ENCODE data around the gene LCE5A.
"Not testable (repeated sequence)": the region's sequence is repeated elsewhere in the genome, so short reads cannot be mapped to it uniquely, and the experiment has no call there.

LCE5A gene, protein sequence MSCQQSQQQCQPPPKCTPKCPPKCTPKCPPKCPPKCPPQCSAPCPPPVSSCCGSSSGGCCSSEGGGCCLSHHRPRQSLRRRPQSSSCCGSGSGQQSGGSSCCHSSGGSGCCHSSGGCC

DNA sequence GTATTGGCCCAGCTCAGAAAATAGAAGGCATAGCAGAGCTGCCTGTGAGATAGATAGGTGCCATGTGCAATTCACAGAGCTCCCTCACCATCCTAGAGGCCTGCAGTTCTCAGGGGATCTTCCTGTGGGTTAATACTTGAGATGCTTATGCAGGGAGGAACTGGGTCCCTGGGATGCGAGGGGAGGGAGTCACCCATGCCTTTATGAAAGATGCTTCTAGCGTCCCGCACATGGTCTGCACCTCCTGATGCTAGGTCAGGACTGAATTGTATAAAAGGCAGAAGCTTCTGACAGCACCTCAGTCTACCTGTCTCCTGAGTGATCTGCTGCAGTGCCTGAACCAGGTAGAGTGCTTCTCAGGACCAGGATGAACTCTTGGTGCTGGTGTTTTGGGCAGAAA lies at the start of gene LCE5A:
LCE5A (plus strand) TSS at position 301 of the 400 bp plus-strand sequence. CDS start 732 bp downstream, outside the sequence.
- no peak for DNase-seq (ENCODE audit: low read depth, low spot score)

DNA sequence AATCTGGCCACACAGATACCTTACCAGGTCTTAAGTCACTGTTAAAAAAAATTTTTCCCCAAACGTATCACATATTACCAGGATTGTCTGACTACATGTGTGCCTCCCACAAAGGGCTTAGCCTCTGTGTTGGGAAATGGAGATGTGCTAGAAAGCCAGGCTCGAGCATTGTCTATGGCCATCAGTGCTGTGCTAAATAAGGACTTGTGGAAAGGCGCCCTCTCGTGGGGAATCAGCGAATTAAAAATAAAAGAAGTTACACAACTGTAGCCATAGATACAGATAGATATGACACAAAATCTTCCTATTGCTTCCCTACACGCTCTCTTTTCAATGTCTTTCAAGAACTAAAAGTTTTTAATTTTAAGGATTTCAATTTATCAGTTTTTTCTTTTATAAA lies 49.1 kb upstream of the LCE5A start:
- DNase-seq (ENCODE audit: low read depth, low spot score), result no peak

DNA sequence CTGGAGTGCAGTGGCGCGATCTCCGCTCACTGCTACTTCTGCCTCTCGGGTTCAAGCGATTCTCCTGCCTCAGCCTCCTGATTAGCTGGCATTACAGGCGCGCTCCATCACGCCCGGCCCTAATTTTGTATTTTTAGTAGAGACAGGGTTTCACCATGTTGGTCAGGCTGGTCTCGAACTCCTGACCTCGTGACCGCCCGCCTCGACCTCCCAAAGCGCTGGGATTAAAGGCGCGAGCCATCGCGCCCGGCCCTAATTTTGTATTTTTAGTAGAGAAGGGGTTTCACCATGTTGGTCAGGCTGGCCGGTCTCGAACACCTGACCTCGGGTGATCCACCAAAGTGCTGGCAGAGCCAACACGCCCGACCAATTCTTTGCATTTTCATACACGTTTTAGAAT lies 48.0 kb upstream of the LCE5A start:
- no peak for DNase-seq (ENCODE audit: low read depth, low spot score)

DNA sequence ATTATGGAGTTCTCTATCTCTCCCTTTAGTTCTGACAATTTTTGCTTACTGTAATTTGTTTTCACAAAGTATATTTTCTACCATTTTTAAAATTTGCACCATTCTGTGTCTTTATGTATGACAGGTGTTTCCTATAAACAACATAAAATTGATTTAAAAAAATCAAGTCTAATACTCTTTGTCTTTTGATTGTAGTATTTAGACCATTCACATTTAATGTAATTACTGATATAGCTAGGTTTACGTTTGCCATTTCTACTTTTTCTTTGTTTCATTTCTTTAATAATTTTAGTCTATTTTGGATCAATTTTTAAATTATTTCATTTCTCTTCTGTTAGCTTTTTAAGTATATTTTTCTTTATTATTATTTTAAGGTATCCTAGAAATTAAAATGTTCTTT lies 44.4 kb upstream of the LCE5A start:
- DNase-seq (ENCODE audit: low read depth, low spot score), result no peak

DNA sequence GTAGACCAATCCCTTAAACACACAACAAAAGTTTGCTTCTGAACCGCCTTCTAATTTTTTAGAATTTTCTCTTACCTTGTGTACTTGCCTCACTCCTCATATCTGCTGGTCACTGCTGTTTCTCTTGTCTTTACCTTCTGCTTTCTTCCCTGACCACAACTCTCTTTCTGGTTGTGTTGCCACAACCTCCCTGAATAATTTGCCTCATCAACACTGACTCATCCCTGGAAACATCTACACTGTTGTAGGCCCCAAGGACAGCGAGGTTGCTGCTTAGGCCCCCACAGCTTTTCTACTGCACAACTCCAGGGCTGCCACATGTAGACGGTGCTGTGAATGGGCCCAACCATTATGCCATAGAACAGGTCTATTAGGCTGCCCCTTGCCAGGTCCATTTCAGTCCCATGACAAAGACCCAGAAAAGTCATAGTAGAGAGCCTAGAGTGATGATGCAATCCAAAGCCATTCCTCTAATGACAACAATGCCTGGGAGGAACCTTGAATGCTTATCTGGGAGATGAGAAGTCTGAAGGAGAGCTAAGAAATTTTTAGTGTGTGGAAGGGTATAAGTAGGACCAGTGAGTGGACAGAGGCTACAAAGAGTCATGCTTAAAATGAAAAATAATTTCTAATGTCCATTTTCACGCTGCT lies 36.6 kb upstream of the LCE5A start:
- no peak for DNase-seq (ENCODE audit: low read depth, low spot score)

DNA sequence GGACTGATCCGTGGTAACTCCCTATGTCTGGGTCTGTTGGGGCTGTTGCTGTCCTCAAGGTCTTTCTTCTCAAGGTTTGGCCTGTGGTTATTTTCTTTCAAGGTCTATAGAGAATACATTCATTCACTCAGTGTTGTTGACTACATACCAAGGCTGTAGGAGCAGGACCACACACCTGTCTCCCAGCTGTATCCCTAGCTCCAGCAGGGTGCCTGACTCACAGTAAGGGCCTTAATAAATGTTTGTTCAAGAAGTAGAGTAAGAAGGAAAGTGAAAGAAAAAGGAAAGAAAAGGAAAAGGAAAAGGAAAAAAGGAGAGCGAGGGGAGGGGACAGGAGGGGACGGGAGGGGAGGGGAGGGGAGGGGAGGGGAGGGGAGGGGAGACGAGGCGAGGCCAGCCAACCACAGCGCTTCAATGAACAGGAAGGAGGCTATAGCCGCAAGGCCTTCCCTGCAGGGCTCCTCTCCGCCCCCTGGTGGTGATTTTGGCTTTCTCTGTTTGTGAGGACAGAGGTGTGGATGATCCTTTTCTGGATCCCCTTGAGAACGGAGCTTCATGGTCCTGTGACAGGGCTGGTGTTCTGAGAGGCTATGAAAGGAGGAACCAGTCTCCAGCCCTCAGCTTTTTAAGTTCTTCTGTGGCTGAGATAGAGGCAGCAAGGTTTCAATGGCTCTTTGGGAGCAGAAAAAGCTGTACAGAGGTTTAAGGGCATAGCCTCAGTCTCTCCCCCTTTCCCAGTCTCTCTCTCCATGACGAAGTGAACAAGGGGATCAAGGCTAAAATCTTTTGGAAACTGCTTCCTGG lies 30.6 kb upstream of the LCE5A start:
- no peak for DNase-seq (ENCODE audit: low read depth, low spot score)

DNA sequence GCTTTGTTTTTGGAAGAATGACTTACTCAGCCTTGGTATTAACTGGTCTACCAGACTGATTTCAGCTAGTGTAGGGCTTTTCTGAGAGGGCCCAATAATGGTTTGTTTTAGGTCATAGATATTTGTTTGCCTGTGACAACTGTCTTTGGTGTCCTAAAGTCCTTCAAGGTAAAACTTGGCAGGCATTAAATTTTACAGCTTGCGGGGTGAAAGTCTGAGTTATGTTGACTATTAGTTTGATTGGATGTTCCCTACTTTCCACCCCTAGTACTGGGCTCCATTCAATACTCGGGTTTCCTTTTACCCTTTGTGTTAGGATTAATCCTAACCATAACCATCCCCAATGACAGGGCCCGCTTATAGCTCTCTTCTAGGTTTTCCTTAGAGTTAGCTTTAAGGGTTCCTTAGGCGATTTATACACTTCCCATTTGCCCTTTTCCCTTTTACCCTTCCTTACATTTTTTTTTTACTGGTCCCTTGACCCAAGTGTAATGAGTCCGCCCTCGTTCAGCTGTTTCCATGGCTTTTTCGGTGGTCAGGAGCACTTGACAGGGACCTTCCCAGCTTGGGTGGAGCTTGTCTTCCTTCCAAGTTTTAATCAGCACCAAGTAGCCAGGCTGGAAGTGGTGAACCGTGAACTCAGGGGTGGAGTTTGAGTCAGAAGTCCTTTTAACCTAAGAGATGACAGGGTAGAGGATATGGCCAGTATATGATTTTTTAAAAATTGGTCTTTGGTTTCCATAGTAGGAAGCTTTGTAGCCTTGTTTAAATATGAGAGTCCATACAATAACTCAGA lies 28.5 kb upstream of the LCE5A start:
- DNase-seq (ENCODE audit: low read depth, low spot score), result no peak

DNA sequence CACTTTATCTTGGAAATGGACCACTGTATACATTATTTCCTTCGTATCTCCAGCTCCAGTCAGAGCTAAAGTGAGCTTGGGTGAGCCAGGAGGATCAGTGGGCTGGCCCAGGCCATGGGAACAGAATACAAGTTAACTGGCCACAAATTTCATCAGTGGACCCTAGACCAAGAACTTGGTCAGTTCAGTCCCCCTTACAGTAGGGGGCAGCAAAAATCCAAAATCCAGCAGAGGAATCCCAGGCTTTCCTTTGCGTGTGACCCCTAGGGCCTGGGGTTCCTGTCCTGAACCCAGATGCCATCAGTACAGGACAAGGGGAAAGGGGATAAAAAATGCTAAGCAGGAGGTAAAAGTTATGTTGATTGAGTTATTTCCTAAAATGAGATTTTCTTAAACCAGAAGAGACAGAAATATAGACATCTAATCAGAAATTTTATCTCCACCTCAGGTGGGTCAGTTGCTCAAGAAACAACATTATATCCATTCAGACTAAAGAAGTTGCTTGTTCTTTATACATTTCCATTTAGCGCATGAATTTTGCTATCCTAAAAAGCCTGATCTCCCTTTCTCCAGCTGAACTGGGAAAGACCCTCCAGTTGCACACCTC lies 24.1 kb upstream of the LCE5A start:
- no peak for DNase-seq (ENCODE audit: low read depth, low spot score)

DNA sequence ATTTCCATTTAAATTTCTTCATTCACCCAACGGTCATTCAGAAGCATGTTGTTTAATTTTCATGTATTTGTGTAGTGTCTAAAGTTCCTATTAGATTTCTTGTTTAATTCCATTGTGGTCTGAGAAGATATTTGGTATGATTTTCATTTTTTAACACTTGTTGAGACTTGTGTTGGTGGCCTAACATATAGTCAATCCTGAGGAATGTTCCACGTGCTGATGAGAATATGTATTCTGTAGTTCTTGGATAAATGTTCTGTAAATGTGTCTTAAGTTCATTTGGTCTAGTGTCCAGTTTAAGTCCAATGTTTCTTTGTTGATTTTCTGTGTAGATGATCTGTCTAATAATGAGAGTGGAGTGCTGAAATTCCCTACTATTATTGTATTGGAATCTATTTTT lies 22.7 kb upstream of the LCE5A start:
- DNase-seq (ENCODE audit: low read depth, low spot score), result no peak

DNA sequence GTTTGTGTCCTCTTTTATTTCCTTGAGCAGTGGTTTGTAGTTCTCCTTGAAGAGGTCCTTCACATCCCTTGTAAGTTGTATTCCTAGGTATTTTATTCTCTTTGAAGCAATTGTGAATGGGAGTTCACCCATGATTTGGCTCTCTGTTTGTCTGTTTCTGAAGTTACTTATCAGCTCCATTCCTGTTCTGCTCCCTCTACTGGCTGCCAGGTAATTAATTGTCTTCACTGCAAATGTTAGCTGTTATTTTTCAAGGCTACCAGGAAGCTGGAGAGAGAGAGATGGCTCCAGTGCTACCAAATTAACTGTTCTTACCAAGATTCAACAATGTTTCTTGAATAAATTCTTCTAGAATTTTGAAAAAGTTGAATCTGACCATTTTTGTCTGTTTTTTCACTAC lies 19.1 kb upstream of the LCE5A start:
- not testable (repeated sequence) for DNase-seq (ENCODE audit: low read depth, low spot score)

DNA sequence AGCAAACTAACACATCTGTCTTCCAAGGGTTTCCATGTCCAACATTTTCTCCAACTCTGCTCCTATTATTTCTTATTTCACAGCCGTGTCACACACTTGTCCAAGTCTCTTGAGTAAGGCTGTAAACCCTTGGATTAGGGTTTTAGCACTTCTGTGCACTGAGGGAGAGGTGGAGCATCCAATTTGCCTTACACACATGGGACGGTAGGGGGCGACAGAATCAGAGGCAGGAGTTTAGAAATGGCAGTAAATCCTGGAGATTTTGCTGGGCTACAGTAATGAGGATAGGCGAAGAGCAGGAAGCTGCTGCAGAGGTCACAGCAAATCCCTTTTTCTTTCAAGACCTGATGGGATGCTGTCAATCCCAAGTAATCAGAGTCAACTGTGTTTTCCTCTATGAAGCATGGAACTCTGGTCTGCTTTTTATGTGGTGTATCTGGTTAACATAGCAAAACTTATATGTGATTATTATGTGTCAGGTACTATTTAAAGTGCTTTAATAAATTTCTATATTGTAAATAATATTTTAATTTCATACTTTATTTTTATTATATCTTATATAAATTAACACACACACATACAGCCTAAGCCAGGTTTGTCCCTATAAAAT lies 15.4 kb upstream of the LCE5A start:
- DNase-seq (ENCODE audit: low read depth, low spot score), result no peak

DNA sequence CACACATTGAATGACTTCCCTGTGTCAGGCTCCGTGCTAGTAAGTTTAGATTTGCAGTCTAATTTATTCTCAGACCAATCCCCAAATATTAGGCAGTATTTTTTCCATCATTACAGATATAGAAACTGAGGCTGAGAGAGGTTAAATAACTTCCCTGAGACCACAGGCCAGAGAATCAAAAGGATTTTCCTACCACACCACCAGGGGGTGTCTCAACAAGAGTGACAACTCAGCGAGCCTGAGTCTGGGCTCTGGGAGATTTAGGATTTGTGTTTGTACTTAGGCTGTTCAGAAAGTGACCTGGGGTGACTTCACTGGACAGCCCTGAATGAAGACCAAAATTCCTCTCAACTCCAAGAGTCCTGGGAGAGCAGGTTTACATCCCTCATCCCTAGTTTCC lies 13.3 kb upstream of the LCE5A start:
- no peak for DNase-seq (ENCODE audit: low read depth, low spot score)

DNA sequence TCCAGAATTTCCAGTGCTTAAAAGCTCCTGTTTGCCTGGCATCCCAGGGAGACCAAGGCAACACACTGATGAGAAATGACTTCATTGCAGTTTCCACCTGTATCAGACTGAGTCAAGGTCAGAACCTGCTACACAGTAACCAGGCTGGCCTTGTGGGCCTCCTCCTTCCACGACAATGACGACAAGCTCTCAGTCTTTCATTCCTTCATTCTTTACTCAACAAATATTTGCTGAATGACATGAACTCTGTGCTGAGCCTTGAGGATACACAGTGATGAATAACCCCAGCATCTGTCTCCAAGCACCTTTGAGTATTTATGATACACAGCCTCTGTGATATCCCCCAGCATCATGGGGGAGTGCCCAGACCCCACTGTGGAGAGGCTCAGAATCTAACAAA lies 8.9 kb upstream of the LCE5A start:
- no peak for DNase-seq (ENCODE audit: low read depth, low spot score)

DNA sequence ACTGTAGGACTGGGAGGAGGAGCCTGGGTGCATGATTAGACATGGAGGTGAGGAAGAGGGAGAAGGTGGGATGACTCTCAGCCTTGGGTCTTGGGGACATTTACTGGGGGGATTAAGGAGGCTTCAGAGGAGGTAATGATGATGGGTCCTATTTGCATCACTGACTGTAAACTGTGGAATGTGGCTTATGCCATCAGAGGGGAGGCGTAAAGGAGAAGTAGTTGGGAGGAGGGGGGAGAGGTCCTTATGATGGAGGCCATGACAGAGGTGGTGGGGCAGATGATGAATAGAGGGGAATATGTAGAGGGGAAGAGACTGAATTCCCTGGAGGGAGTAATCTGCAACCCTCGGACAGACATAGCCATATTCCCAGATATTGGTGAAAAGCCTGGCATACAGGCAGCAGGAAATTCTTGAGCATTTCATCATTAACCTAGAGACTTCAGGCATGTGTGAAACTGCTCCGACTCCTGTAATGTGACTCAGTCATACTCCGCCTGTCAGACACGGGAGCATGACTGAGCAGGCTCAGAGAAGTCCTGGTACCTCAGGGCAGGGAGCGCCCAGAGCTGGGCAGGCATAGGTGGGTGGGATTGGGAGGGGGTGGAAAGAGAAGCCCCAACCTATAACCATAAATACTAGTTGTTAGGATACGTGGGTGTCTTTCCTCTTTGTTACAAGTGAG lies 8.0 kb upstream of the LCE5A start:
- no peak for DNase-seq (ENCODE audit: low read depth, low spot score)

DNA sequence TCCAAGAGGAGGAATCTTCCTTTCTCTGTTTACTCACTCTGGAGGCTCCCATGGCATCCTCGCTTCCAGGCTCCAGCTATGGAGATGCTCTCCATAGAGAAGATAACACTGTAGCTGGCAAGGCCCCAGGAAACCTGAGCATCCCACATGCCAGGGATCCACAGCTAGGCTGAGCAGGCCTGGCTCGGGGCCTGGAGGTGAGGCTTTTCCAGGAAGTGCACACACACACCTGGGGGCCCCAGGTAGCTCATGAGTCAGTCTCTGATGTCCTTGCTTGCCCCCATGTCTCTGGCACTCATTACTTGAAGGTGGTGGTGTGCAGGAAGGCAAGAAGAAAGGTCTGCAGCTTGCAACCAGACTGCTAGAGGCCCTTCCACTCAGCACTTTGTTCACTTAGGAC lies 5.5 kb upstream of the LCE5A start:
- no peak for DNase-seq (ENCODE audit: low read depth, low spot score)

DNA sequence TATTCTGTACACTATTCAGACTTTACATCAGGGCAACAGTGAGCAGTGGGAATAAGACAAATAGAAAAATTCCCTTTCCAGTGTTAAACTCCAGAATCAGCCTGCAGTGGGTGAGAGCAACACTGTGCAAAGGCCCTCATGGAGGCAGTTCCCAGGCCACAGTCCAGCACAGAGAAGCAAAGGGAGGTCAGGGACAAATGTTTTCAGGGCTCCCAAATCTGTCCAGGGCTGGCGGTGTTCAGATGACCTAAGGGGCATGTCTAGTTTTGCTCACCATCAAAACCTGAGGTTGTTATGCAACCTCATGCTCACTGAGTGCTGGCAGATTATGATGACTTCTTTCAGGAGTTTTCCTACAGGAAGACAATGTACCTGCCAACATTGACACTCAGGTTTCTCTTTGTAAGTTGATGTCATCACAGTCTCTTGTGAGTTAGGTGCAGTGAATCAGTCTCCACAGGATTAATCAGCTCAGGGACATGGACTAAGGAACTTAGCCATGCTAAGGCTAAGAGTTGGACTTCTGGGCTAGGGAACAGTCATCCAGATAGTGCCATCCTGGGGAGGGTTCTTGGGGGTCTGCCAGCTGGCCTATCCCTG lies 3.6 kb upstream of the LCE5A start:
- DNase-seq (ENCODE audit: low read depth, low spot score), result no peak

DNA sequence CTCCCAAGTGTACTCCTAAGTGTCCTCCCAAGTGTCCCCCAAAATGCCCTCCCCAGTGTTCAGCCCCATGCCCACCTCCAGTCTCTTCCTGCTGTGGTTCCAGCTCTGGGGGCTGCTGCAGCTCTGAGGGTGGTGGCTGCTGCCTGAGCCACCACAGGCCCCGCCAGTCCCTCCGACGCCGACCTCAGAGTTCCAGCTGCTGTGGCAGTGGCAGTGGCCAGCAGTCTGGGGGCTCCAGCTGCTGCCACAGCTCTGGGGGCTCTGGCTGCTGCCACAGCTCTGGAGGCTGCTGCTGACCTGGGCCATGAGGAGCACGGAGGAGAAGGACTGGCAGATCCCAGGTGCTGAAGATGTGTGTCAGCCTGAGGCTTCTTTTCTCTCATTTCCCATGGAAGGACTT lies 993 bp downstream of the LCE5A start:
- no peak for DNase-seq (ENCODE audit: low read depth, low spot score)

DNA sequence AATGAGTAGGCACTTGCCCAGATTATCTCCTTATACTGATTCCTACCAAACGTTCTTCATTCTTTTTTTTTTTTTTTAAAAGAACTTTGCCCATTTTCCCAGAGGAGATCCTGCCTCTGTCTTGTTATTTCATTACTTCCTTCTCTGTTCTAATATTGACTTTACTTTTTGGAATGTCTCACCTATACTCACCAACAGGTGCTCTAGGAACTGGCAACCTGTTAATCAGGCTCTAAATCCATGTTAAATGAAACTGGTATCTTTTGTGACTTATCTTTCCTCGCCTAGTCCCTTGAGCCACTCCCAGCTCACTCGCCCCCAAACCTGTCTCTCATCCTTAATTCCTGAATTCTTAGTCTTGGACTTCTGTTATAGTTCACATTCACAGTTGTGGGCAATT lies 2.5 kb downstream of the LCE5A start:
- no peak for DNase-seq (ENCODE audit: low read depth, low spot score)

DNA sequence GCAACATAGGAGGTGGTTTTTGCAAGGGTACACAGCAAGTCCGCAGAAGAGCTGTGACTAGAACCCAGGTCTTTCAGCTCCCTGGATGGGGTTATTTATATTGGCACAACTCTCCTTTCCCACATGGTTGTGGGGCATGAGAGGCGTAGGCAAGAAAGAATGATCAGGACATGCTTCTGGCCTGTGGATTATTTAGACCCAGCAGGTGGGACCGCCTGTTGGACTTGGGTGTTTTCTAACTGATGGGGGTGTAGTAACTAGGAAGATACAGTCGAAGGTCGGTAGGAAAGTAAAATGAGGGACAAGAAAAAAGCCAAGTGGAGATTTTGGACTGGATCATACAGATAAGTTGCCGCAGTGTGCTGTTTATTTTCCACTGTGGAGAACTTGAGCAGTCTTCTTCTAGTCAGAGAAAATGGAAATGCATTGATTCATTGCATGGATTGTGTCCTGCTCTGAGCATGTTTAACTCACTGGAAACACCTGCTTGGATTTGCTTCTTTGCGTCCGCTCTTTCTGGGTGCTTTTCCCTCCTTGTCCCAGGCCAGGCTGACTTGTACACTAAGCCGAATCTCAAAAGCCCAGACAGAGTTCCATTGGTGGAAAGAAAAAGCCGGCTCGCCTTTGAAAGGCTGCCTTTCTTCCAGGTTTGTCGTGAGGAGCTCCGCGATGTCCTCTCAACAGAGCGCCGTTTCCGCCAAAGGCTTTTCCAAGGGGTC lies 4.3 kb downstream of the LCE5A start:
- no peak for DNase-seq (ENCODE audit: low read depth, low spot score)

DNA sequence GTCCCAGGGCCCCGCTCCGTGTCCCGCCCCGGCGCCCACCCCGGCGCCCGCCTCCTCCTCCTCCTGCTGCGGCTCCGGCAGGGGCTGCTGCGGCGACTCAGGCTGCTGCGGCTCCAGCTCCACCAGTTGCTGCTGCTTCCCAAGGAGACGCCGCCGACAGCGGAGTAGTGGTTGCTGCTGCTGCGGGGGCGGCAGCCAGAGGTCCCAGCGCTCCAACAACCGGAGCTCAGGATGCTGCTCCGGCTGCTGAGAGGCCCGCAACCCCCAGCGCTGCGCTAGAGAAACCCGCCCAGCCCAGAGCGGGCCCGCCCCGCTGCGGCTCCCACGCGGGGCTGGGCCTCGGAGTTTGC lies 4.8 kb downstream of the LCE5A start:
- no peak for DNase-seq (ENCODE audit: low read depth, low spot score)

Measured in iPS DF 19.7 (cell line).